Common myeloid progenitor, CD34-positive (primary cell): ENCODE measurements around the gene BRSK2.
"Not testable (repeated sequence)": the region's sequence is repeated elsewhere in the genome, so short reads cannot be mapped to it uniquely, and the experiment has no call there.

ENCODE experiments used
- CTCF ChIA-PET: fragments of 350-600 bp; sonication (Branson Sonifier 250); formaldehyde crosslinking; loops from one replicate; lab custom pipeline; 2021; ENCODE audit warnings: antibody characterized with exemption; lab: Charles Lee
- POLR2A ChIA-PET: fragments of 350-600 bp; sonication (Branson Sonifier 250); formaldehyde crosslinking; loops from one replicate; lab custom pipeline; 2021; ENCODE audit warnings: antibody characterized with exemption; lab: Charles Lee
- DNase-seq, 3 donors: peaks; one replicate each; pipeline versions ENCODE4 v3.0.0 to v3.0.0-alpha.2; 2013
- H3K27ac ChIP-seq, 2 experiments: 1 replicate in 1 of 2; 2 replicates in 1 of 2; pipeline ENCODE4 v1.7.0; 2013; ENCODE audit warnings: inconsistent platforms in 2 of 2, low read length in 2 of 2, mild to moderate bottlenecking in 2 of 2, low read depth in 1 of 2, moderate library complexity in 1 of 2; ENCODE audit not compliant: severe bottlenecking in 2 of 2, insufficient read depth in 1 of 2, poor library complexity in 1 of 2
- H3K27me3 ChIP-seq, 5 experiments: replicated peaks in 2 of 5; 1 replicate in 3 of 5; 2 replicates in 2 of 5; pipeline versions ENCODE4 v1.6.1 to v1.7.0; 2013; ENCODE audit warnings: low read length in 4 of 5, mild to moderate bottlenecking in 2 of 5, moderate library complexity in 2 of 5, inconsistent platforms in 1 of 5; ENCODE audit not compliant: insufficient read depth in 5 of 5, control insufficient read depth in 4 of 5
- H3K36me3 ChIP-seq, 4 experiments: 1 replicate in 2 of 4; 2 replicates in 2 of 4; pipeline versions ENCODE4 v1.6.1 to v1.7.0; 2013; ENCODE audit warnings: low read length in 3 of 4, control low read depth in 1 of 4, mild to moderate bottlenecking in 1 of 4; ENCODE audit not compliant: control insufficient read depth in 4 of 4, insufficient read depth in 4 of 4
- H3K4me1 ChIP-seq, 4 experiments: 1 replicate in 3 of 4; 2 replicates in 1 of 4; pipeline versions ENCODE4 v1.6.1 to v1.7.1; 2013; ENCODE audit warnings: low read length in 3 of 4, mild to moderate bottlenecking in 3 of 4, control low read depth in 1 of 4, inconsistent platforms in 1 of 4, moderate library complexity in 1 of 4; ENCODE audit not compliant: control insufficient read depth in 4 of 4, insufficient read depth in 4 of 4; ENCODE audit errors: control extremely low read depth in 1 of 4
- H3K4me3 ChIP-seq, 7 experiments: 1 replicate in 4 of 7; 2 replicates in 3 of 7; pipeline versions ENCODE4 v1.5.1 to v1.7.0; 2013; ENCODE audit warnings: mild to moderate bottlenecking in 7 of 7, low read length in 6 of 7, moderate library complexity in 6 of 7, inconsistent platforms in 2 of 7, low read depth in 2 of 7, control low read depth in 1 of 7; ENCODE audit not compliant: insufficient read depth in 4 of 7, control insufficient read depth in 1 of 7; ENCODE audit errors: extremely low read depth in 1 of 7
- H3K9me3 ChIP-seq, 5 experiments: 1 replicate in 4 of 5; 2 replicates in 1 of 5; pipeline versions ENCODE4 v1.6.1 to v1.7.1; 2013; ENCODE audit warnings: low read length in 4 of 5, mild to moderate bottlenecking in 2 of 5, inconsistent platforms in 1 of 5, low read depth in 1 of 5, moderate library complexity in 1 of 5; ENCODE audit not compliant: control insufficient read depth in 4 of 5, insufficient read depth in 2 of 5; ENCODE audit errors: control extremely low read depth in 1 of 5
- WGBS: methylation state at CpG from one replicate; pipeline ENCODE4 v1.1.5; 2013; ENCODE audit not compliant: insufficient coverage; 5-methylcytosine and 5-hydroxymethylcytosine counted together

BRSK2 gene

GRCh38 chr11:1422981-1423380 is 33.2 kb downstream of the BRSK2 start:
- 89% methylated on average over 14 of the region's 15 CpGs for WGBS
- no peaks in the 10 kb centered on the region for H3K27me3 ChIP-seq

GRCh38 chr11:1423406-1423805 is 33.7 kb downstream of the BRSK2 start:
- DNase-seq, CTCF ChIA-PET, POLR2A ChIA-PET, H3K4me3 ChIP-seq, H3K27me3 ChIP-seq, H3K27ac ChIP-seq, H3K36me3 ChIP-seq, H3K4me1 ChIP-seq: not testable (repeated sequence)
- WGBS, result 98% methylated on average over 9 of the region's 22 CpGs
- H3K9me3 ChIP-seq, result peaks cover 0 to 15% (median 10%) of the 10 kb centered on the region in 5 experiments

More at GRCh38 chr11:1422981-1423380, 33.2 kb downstream of the BRSK2 start:
- POLR2A ChIA-PET, result interaction anchor here (0.8 kb wide), 1 partner anchor 28 kb away, joined by 3 read pairs; no protein-coding TSS in a partner anchor
- Histone ChIP-seq H3K36me3 (no peaks in the 10 kb centered on the region), H3K4me1 (no peaks in the 10 kb centered on the region), H3K27ac (no peak overlapping the region), H3K4me3 (no peak overlapping the region), H3K9me3 (peaks cover 0 to 19% (median 12%) of the 10 kb centered on the region in 5 experiments)
- no peak for DNase-seq
- CTCF ChIA-PET, result no interaction called here

GRCh38 chr11:1425006-1425405 is 35.3 kb downstream of the BRSK2 start:
- no peaks in the 10 kb centered on the region for H3K27me3 ChIP-seq
- ChIA-PET POLR2A (no interaction called here), CTCF (no interaction called here)
- no peaks in the 10 kb centered on the region for H3K4me1 ChIP-seq
- 90% methylated on average over 22 of the region's 22 CpGs for WGBS
- H3K9me3 ChIP-seq, result peaks cover 0 to 4% (median 0%) of the 10 kb centered on the region in 5 experiments
- no peak for DNase-seq
- no peak overlapping the region for H3K27ac ChIP-seq
- no peak overlapping the region for H3K4me3 ChIP-seq
- no peaks in the 10 kb centered on the region for H3K36me3 ChIP-seq

GRCh38 chr11:1425439-1425838 is 35.7 kb downstream of the BRSK2 start:
- Histone ChIP-seq H3K27ac (no peak overlapping the region), H3K36me3 (no peaks in the 10 kb centered on the region), H3K4me1 (no peaks in the 10 kb centered on the region), H3K27me3 (no peaks in the 10 kb centered on the region), H3K4me3 (no peak overlapping the region), H3K9me3 (no peaks in the 10 kb centered on the region)
- POLR2A ChIA-PET, result no interaction called here
- CTCF ChIA-PET, result no interaction called here
- WGBS, result 80% methylated on average over 11 of the region's 17 CpGs
- DNase-seq, result no peak

GRCh38 chr11:1428762-1429316 is 39.1 kb downstream of the BRSK2 start:
- Histone ChIP-seq H3K4me1 (no peaks in the 10 kb centered on the region), H3K4me3 (no peak overlapping the region), H3K36me3 (no peaks in the 10 kb centered on the region), H3K27me3 (no peaks in the 10 kb centered on the region), H3K9me3 (no peaks in the 10 kb centered on the region), H3K27ac (no peak overlapping the region)
- no peak for DNase-seq
- POLR2A ChIA-PET, result no interaction called here
- CTCF ChIA-PET, result no interaction called here
- 85% methylated on average over 4 of the region's 22 CpGs for WGBS

- Histone ChIP-seq H3K4me1 (peaks cover 0 to 9% (median 3%) of the 10 kb centered on the region in 4 experiments), H3K4me3 (no peak overlapping the region), H3K27me3 (peaks cover 0 to 11% (median 0%) of the 10 kb centered on the region in 5 experiments), H3K9me3 (no peaks in the 10 kb centered on the region), H3K36me3 (no peaks in the 10 kb centered on the region), H3K27ac (no peak overlapping the region)
- ChIA-PET POLR2A (no interaction called here), CTCF (interaction anchor here (0.8 kb wide), 1 partner anchor 81 kb away, joined by 3 read pairs; no protein-coding TSS in a partner anchor)
- DNase-seq, result no peak
- 92% methylated on average over 14 of the region's 15 CpGs for WGBS
Measured at GRCh38 chr11:1433568-1433967, 43.8 kb downstream of the BRSK2 start.

- H3K27me3 ChIP-seq, result peaks cover 0 to 11% (median 0%) of the 10 kb centered on the region in 5 experiments
- POLR2A ChIA-PET, result no interaction called here
- DNase-seq, result no peak
- H3K4me1 ChIP-seq, result peaks cover 0 to 9% (median 3%) of the 10 kb centered on the region in 4 experiments
- no peak overlapping the region for H3K4me3 ChIP-seq
- no peaks in the 10 kb centered on the region for H3K36me3 ChIP-seq
- WGBS, result 94% methylated on average over 21 of the region's 29 CpGs
- no peaks in the 10 kb centered on the region for H3K9me3 ChIP-seq
- CTCF ChIA-PET, result interaction anchor here (0.8 kb wide), 1 partner anchor 80 kb away, joined by 3 read pairs; no protein-coding TSS in a partner anchor
- no peak overlapping the region for H3K27ac ChIP-seq
Measured at GRCh38 chr11:1433977-1434640, 44.4 kb downstream of the BRSK2 start.
